Measurements from ENCODE around the gene DYNLL2. TPM values are rescaled to one million over a fixed set of nuclear protein-coding genes. Genes with fewer than 3 reads are reported as not detected.

The DYNLL2 gene
- polyA plus RNA-seq, 3 donors: 0.30 to 9.9 (median 0.42) TPM

DNA sequence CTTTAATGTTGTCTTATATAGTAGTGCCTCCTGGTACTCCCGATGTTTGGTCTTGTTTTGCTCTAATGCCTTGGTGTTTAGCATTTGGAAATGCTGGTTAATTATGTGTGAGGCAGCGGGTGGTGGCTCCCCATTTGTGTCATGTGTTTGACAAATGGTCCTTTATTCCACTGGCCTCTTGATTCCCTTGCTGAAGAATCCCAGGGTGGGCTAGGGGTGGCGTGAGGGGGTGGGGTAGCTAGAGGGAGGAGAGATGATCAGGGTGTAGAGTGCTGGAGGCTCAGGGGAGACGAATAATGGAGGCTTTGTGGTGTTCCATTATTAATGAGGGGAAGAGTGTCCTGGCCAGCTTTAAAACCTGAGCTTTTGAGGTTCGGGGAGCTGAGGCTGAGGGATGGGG lies 5.4 kb downstream of the DYNLL2 start:
- H3K4me3 ChIP-seq (replicated peaks in 1 of 3; ENCODE audit: low read depth in 2 of 3, low read length in 3 of 3): no peak overlapping the region
- H3K27ac ChIP-seq (ENCODE audit: low read depth in 1 of 2, low read length in 2 of 2): no peak overlapping the region
- no peak overlapping the region for H3K4me3 Mint-ChIP-seq
- H4K20me1 ChIP-seq (ENCODE audit: insufficient read depth, low read length): peaks cover 84% of the 10 kb centered on the region
- peaks cover 74 to 88% of the 10 kb centered on the region in 2 donors for H3K36me3 ChIP-seq (replicated peaks in 1 of 2; ENCODE audit: control insufficient read depth in 1 of 2, insufficient read depth in 2 of 2, low read length in 2 of 2)
- peaks cover 56% of the 10 kb centered on the region for H3K79me2 ChIP-seq (ENCODE audit: insufficient read depth, low read length)
- no peak for DNase-seq
- peaks cover 70 to 72% of the 10 kb centered on the region in 2 donors for H3K36me3 Mint-ChIP-seq
- H3K9me3 Mint-ChIP-seq: peaks cover 0 to 1% (median 0%) of the 10 kb centered on the region in 7 donors
- WGBS (ENCODE audit: insufficient coverage): 96% methylated on average over 4 of the region's 5 CpGs
- TF ChIP-seq CTCF (IDR thresholded peaks at IDR 0.05): no peak
- H3K27me3 ChIP-seq (ENCODE audit: control insufficient read depth in 2 of 2, insufficient read depth in 2 of 2, low read length in 2 of 2): no peaks in the 10 kb centered on the region
- H3K9ac ChIP-seq (ENCODE audit: insufficient read depth, low read length, poor library complexity, severe bottlenecking): no peak overlapping the region
- H3K4me1 ChIP-seq (ENCODE audit: control insufficient read depth in 1 of 2, insufficient read depth in 2 of 2, low read length in 2 of 2): peaks cover 13 to 15% of the 10 kb centered on the region in 2 donors
- H3K9me3 ChIP-seq (replicated peaks in 1 of 2; ENCODE audit: control insufficient read depth in 1 of 2, insufficient read depth in 1 of 2, low read length in 2 of 2): no peaks in the 10 kb centered on the region
- no peaks in the 10 kb centered on the region for H3K27me3 Mint-ChIP-seq (ENCODE audit: low read depth in 3 of 3)
- peak overlapping the region in 2 of 7 donors; percentile 51 to 54 for H3K27ac Mint-ChIP-seq
- peaks cover 22% of the 10 kb centered on the region for H3K4me1 Mint-ChIP-seq
- no peak overlapping the region for H3K4me2 ChIP-seq (replicated peaks; ENCODE audit: extremely low read depth, low read length, poor library complexity, severe bottlenecking)
- intact Hi-C loops (cut with micrococcal nuclease): loop anchor here (10.0 kb wide), 1 partner anchor 234 kb away; the partner anchor contains the start of gene MRPS23 (in 2 of the 2)
- H2AFZ ChIP-seq (ENCODE audit: insufficient read depth, low read depth, low read length, poor library complexity, severe bottlenecking): no peak overlapping the region

GRCh38 chr17:58089111-58089510 lies 5.9 kb downstream of the DYNLL2 start:
- WGBS (ENCODE audit: insufficient coverage): 92% methylated on average over 6 of the region's 11 CpGs
- peaks cover 21% of the 10 kb centered on the region for H3K4me1 Mint-ChIP-seq
- intact Hi-C loops (cut with micrococcal nuclease): loop anchor here (10.0 kb wide), 1 partner anchor 234 kb away; the partner anchor contains the start of gene MRPS23 (in 2 of the 2)
- DNase-seq: no peak
- H3K4me3 Mint-ChIP-seq: no peak overlapping the region
- H3K79me2 ChIP-seq (ENCODE audit: insufficient read depth, low read length): peaks cover 51% of the 10 kb centered on the region
- TF ChIP-seq CTCF (IDR thresholded peaks at IDR 0.05): no peak
- peaks cover 74 to 77% of the 10 kb centered on the region in 2 donors for H3K36me3 Mint-ChIP-seq
- peaks cover 75 to 93% of the 10 kb centered on the region in 2 donors for H3K36me3 ChIP-seq (replicated peaks in 1 of 2; ENCODE audit: control insufficient read depth in 1 of 2, insufficient read depth in 2 of 2, low read length in 2 of 2)
- no peak overlapping the region for H3K9ac ChIP-seq (ENCODE audit: insufficient read depth, low read length, poor library complexity, severe bottlenecking)
- H3K27me3 Mint-ChIP-seq (ENCODE audit: low read depth in 3 of 3): no peaks in the 10 kb centered on the region
- H4K20me1 ChIP-seq (ENCODE audit: insufficient read depth, low read length): peaks cover 79% of the 10 kb centered on the region
- H3K27ac Mint-ChIP-seq: no peak overlapping the region
- H3K9me3 Mint-ChIP-seq: peaks cover 0 to 1% (median 0%) of the 10 kb centered on the region in 7 donors
- no peak overlapping the region for H3K4me2 ChIP-seq (replicated peaks; ENCODE audit: extremely low read depth, low read length, poor library complexity, severe bottlenecking)
- peaks cover 12 to 14% of the 10 kb centered on the region in 2 donors for H3K4me1 ChIP-seq (ENCODE audit: control insufficient read depth in 1 of 2, insufficient read depth in 2 of 2, low read length in 2 of 2)
- no peaks in the 10 kb centered on the region for H3K9me3 ChIP-seq (replicated peaks in 1 of 2; ENCODE audit: control insufficient read depth in 1 of 2, insufficient read depth in 1 of 2, low read length in 2 of 2)
- no peaks in the 10 kb centered on the region for H3K27me3 ChIP-seq (ENCODE audit: control insufficient read depth in 2 of 2, insufficient read depth in 2 of 2, low read length in 2 of 2)
- H3K27ac ChIP-seq (ENCODE audit: low read depth in 1 of 2, low read length in 2 of 2): no peak overlapping the region
- no peak overlapping the region for H3K4me3 ChIP-seq (replicated peaks in 1 of 3; ENCODE audit: low read depth in 2 of 3, low read length in 3 of 3)
- H2AFZ ChIP-seq (ENCODE audit: insufficient read depth, low read depth, low read length, poor library complexity, severe bottlenecking): no peak overlapping the region

Measured in CD14-positive monocyte (primary cell).